ENCODE data around the gene UBE4A. TPM values are rescaled to one million over a fixed set of nuclear protein-coding genes. Genes with fewer than 3 reads are reported as not detected.

Gene UBE4A
- total RNA-seq, 2 experiments from 2014 or later = 40.1 to 43.0 TPM

DNA sequence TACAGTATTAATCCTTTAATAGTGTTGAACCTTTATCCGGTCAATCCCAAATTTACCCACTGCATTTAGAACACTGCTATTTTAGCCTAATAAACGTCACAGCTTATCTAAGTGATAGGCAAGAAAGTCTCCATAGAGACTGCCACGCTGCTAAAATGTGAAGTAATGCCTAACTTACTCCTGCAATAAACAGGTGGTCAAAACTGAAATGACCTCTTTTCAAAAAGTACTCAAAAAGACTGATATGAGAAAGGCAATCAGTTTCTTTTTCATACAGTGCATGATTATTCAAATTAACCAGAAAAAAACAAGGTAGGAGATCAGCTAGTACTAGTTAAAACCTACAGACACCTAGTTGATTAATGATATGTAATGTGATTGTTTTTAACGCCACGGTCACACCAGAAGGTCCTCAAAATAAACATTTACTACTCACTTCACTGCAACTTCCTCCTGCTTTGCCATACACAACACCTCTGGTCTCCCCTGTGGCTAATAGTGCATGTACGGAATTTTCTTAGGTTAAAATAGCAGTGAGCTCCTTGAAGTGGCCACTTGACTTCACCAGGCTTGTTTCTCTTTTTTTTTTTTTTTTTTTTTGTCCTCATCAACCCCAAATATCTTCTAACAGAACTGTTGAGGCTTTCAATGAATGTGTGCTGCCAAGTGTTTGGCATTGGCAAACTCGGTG lies 50.8 kb downstream of the UBE4A start:
- intact Hi-C loops (cut with DNase I, micrococcal nuclease) = no loop called here
- ChIA-PET CTCF (no interaction called here), POLR2A (interaction anchor here (1.7 kb wide), 1 partner anchor 11 kb away, joined by 4 read pairs; no protein-coding TSS in a partner anchor)
- TF ChIP-seq, protein P1, sequence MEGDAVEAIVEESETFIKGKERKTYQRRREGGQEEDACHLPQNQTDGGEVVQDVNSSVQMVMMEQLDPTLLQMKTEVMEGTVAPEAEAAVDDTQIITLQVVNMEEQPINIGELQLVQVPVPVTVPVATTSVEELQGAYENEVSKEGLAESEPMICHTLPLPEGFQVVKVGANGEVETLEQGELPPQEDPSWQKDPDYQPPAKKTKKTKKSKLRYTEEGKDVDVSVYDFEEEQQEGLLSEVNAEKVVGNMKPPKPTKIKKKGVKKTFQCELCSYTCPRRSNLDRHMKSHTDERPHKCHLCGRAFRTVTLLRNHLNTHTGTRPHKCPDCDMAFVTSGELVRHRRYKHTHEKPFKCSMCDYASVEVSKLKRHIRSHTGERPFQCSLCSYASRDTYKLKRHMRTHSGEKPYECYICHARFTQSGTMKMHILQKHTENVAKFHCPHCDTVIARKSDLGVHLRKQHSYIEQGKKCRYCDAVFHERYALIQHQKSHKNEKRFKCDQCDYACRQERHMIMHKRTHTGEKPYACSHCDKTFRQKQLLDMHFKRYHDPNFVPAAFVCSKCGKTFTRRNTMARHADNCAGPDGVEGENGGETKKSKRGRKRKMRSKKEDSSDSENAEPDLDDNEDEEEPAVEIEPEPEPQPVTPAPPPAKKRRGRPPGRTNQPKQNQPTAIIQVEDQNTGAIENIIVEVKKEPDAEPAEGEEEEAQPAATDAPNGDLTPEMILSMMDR (IDR thresholded peaks at IDR 0.05) = no peak
- H3K9me3 ChIP-seq (ENCODE audit: control insufficient read depth in 1 of 2, insufficient read depth in 1 of 2, low read length in 2 of 2) = no peaks in the 10 kb centered on the region
- Mint-ChIP-seq H3K4me3 (no peak overlapping the region), H3K27ac (peak overlapping the region; percentile 34), H3K36me3 (ENCODE audit: low read depth) (peaks cover 55% of the 10 kb centered on the region), H3K27me3 (no peaks in the 10 kb centered on the region), H3K4me1 (ENCODE audit: low read depth) (peaks cover 27% of the 10 kb centered on the region), H3K9me3 (no peaks in the 10 kb centered on the region)
- no peak overlapping the region for H3K27ac ChIP-seq (ENCODE audit: low read depth in 1 of 2, low read length in 2 of 2)
- DNase-seq (no peak), ATAC-seq (ENCODE audit: poor library complexity) (no peak)
- no peaks in the 10 kb centered on the region for H3K27me3 ChIP-seq (ENCODE audit: control insufficient read depth in 1 of 2, insufficient read depth in 2 of 2, low read length in 2 of 2)
- H3K36me3 ChIP-seq (ENCODE audit: insufficient read depth, low read length) = peaks cover 55% of the 10 kb centered on the region
- H3K4me3 ChIP-seq (ENCODE audit: low read length) = no peak overlapping the region
- peaks cover 4% of the 10 kb centered on the region for H3K4me1 ChIP-seq (ENCODE audit: insufficient read depth, low read length)

DNA sequence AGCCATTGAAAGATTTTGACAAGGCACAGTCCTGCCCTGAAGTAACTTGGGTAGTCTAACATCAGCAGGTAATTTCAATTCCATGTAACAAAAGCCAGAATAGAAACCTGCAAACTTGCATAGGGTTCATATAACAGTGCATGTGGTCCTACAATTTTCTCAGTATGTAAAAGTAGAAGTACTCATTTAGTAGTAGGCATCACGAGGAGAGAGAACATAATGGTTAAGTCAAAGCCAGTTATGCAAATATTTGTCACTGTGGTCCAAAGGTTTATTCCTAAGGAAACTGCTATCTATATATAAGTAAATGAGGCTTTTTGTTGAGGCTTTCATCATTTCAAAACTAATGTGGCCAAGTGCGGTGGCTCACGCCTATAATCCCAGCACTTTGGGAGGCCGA lies 52.1 kb downstream of the UBE4A start:
- Histone ChIP-seq H3K9me3 (ENCODE audit: control insufficient read depth in 1 of 2, insufficient read depth in 1 of 2, low read length in 2 of 2) (no peaks in the 10 kb centered on the region), H3K4me3 (ENCODE audit: low read length) (no peak overlapping the region), H3K27ac (ENCODE audit: low read depth in 1 of 2, low read length in 2 of 2) (no peak overlapping the region), H3K36me3 (ENCODE audit: insufficient read depth, low read length) (peaks cover 44% of the 10 kb centered on the region), H3K27me3 (ENCODE audit: control insufficient read depth in 1 of 2, insufficient read depth in 2 of 2, low read length in 2 of 2) (no peaks in the 10 kb centered on the region), H3K4me1 (ENCODE audit: insufficient read depth, low read length) (no peaks in the 10 kb centered on the region)
- Mint-ChIP-seq H3K4me3 (no peak overlapping the region), H3K36me3 (ENCODE audit: low read depth) (peaks cover 43% of the 10 kb centered on the region), H3K4me1 (ENCODE audit: low read depth) (peaks cover 16% of the 10 kb centered on the region), H3K9me3 (no peaks in the 10 kb centered on the region), H3K27ac (no peak overlapping the region), H3K27me3 (no peaks in the 10 kb centered on the region)
- ATAC-seq (ENCODE audit: poor library complexity) (no peak), DNase-seq (no peak)
- CTCF ChIA-PET = no interaction called here
- POLR2A ChIA-PET = no interaction called here
- TF ChIP-seq, protein P1 (IDR thresholded peaks at IDR 0.05) = no peak
- intact Hi-C loops (cut with DNase I, micrococcal nuclease) = no loop called here

DNA sequence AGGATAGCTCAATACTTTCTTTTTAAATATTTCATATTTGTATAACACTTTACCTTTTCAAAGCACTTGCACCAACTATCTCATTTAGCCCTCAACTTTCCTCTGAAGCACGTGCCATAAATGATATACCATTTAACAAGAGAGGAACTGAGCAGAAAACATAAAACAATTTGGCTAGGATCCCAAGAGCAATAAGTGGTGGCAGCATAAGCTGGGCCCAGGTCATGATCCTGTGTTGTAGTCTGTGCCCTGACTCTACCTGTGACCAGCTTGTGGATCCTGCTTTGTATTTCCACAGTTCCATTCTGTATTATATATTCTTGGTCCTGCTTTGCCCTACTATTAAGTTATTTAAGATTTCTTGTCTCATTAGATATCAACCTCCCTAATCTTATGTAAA lies 53.5 kb downstream of the UBE4A start:
- no peaks in the 10 kb centered on the region for H3K9me3 ChIP-seq (ENCODE audit: control insufficient read depth in 1 of 2, insufficient read depth in 1 of 2, low read length in 2 of 2)
- no peak overlapping the region for H3K4me3 ChIP-seq (ENCODE audit: low read length)
- Mint-ChIP-seq H3K9me3 (no peaks in the 10 kb centered on the region), H3K36me3 (ENCODE audit: low read depth) (peaks cover 29% of the 10 kb centered on the region), H3K27me3 (no peaks in the 10 kb centered on the region), H3K4me1 (ENCODE audit: low read depth) (peaks cover 11% of the 10 kb centered on the region), H3K27ac (peak overlapping the region; percentile 2), H3K4me3 (no peak overlapping the region)
- H3K27me3 ChIP-seq (ENCODE audit: control insufficient read depth in 1 of 2, insufficient read depth in 2 of 2, low read length in 2 of 2) = no peaks in the 10 kb centered on the region
- peaks cover 32% of the 10 kb centered on the region for H3K36me3 ChIP-seq (ENCODE audit: insufficient read depth, low read length)
- ChIA-PET POLR2A (interaction anchor here (0.9 to 1.0 kb wide), 2 partner anchors 15 to 26 kb away, joined by 3 read pairs; no protein-coding TSS in a partner anchor), CTCF (interaction anchor here (0.7 kb wide), 1 partner anchor 42 kb away, joined by 3 read pairs; no protein-coding TSS in a partner anchor)
- H3K4me1 ChIP-seq (ENCODE audit: insufficient read depth, low read length) = no peaks in the 10 kb centered on the region
- intact Hi-C loops (cut with DNase I, micrococcal nuclease) = no loop called here
- DNase-seq (no peak), ATAC-seq (ENCODE audit: poor library complexity) (no peak)
- no peak overlapping the region for H3K27ac ChIP-seq (ENCODE audit: low read depth in 1 of 2, low read length in 2 of 2)
- TF ChIP-seq, protein P1 (IDR thresholded peaks at IDR 0.05) = no peak
